ENCODE results near the gene NBAS. TPM values are rescaled to one million over a fixed set of nuclear protein-coding genes. Genes with fewer than 3 reads are reported as not detected.

NBAS gene
- polyA plus RNA-seq, 2 of the 4 experiments (the other 2 are of a cell fraction), result 16.7 to 34.9 TPM

DNA sequence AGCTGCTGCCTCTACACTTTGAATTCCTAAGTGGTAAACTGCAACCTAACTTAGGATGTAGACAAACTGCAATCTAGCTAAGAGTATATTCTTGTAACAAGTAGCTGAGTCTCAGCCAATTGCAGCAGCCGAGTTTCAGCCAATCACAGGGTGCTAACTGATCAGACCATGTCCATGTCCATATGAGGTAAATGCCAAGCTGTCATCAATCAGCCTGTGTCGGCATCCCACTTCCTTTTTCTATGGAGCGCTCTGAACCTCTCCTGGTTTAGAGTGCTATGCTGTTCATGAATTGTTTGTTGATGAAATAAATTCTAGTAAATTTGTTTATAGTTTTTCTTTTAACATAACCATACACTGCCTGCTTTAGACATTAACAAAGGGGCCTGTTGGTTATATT lies 408.8 kb downstream of the NBAS start:
- ChIA-PET POLR2A (no interaction called here), CTCF (interaction anchor here (1.5 kb wide), 1 partner anchor 10 kb away, joined by 4 read pairs; no protein-coding TSS in a partner anchor)
- ATAC-seq (no peak), FAIRE-seq (no peak), DNase-seq (ENCODE audit: low read depth in 1 of 2, low spot score in 1 of 2) (no peak)
- Histone ChIP-seq H3K4me3 (no peak overlapping the region), H3K4me2 (no peak overlapping the region), H3K9me3 (no peaks in the 10 kb centered on the region), H3K4me1 (no peaks in the 10 kb centered on the region), H3K27ac (no peak overlapping the region)
- 61% methylated on average over 3 of the region's 3 CpGs for WGBS (ENCODE audit: missing lambda C conversion rate)
- no peak for TF ChIP-seq CHD4 (IDR thresholded peaks at IDR 0.05; ENCODE audit: borderline replicate concordance)
- TF ChIP-seq, protein P1, sequence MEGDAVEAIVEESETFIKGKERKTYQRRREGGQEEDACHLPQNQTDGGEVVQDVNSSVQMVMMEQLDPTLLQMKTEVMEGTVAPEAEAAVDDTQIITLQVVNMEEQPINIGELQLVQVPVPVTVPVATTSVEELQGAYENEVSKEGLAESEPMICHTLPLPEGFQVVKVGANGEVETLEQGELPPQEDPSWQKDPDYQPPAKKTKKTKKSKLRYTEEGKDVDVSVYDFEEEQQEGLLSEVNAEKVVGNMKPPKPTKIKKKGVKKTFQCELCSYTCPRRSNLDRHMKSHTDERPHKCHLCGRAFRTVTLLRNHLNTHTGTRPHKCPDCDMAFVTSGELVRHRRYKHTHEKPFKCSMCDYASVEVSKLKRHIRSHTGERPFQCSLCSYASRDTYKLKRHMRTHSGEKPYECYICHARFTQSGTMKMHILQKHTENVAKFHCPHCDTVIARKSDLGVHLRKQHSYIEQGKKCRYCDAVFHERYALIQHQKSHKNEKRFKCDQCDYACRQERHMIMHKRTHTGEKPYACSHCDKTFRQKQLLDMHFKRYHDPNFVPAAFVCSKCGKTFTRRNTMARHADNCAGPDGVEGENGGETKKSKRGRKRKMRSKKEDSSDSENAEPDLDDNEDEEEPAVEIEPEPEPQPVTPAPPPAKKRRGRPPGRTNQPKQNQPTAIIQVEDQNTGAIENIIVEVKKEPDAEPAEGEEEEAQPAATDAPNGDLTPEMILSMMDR (IDR thresholded peaks at IDR 0.05), result no peak
- no peak for TF ChIP-seq BHLHE40 (IDR thresholded peaks at IDR 0.05; ENCODE audit: low read depth, low read length)
- no peak for TF ChIP-seq ZFP36 (IDR thresholded peaks at IDR 0.05; ENCODE audit: borderline replicate concordance, partially characterized antibody)
- TF ChIP-seq, protein P2, sequence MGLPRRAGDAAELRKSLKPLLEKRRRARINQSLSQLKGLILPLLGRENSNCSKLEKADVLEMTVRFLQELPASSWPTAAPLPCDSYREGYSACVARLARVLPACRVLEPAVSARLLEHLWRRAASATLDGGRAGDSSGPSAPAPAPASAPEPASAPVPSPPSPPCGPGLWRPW (IDR thresholded peaks at IDR 0.05), result no peak
- TF ChIP-seq RARB (CRISPR knock-in tag; IDR thresholded peaks at IDR 0.05), result no peak
- TF ChIP-seq, protein P3, sequence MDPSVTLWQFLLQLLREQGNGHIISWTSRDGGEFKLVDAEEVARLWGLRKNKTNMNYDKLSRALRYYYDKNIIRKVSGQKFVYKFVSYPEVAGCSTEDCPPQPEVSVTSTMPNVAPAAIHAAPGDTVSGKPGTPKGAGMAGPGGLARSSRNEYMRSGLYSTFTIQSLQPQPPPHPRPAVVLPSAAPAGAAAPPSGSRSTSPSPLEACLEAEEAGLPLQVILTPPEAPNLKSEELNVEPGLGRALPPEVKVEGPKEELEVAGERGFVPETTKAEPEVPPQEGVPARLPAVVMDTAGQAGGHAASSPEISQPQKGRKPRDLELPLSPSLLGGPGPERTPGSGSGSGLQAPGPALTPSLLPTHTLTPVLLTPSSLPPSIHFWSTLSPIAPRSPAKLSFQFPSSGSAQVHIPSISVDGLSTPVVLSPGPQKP (IDR thresholded peaks at IDR 0.05; ENCODE audit: low read depth, low read length), result no peak
- no peak for TF ChIP-seq HEYL (CRISPR knock-in tag; IDR thresholded peaks at IDR 0.05)
- TF ChIP-seq, protein P4, sequence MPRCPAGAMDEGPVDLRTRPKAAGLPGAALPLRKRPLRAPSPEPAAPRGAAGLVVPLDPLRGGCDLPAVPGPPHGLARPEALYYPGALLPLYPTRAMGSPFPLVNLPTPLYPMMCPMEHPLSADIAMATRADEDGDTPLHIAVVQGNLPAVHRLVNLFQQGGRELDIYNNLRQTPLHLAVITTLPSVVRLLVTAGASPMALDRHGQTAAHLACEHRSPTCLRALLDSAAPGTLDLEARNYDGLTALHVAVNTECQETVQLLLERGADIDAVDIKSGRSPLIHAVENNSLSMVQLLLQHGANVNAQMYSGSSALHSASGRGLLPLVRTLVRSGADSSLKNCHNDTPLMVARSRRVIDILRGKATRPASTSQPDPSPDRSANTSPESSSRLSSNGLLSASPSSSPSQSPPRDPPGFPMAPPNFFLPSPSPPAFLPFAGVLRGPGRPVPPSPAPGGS (IDR thresholded peaks at IDR 0.05), result no peak
- TF ChIP-seq, protein P5, sequence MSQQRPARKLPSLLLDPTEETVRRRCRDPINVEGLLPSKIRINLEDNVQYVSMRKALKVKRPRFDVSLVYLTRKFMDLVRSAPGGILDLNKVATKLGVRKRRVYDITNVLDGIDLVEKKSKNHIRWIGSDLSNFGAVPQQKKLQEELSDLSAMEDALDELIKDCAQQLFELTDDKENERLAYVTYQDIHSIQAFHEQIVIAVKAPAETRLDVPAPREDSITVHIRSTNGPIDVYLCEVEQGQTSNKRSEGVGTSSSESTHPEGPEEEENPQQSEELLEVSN (IDR thresholded peaks at IDR 0.05; ENCODE audit: borderline replicate concordance, low read depth), result no peak
- TF ChIP-seq MYC (IDR thresholded peaks at IDR 0.05; ENCODE audit: borderline replicate concordance, low read length), result no peak
- no peak for TF ChIP-seq EHMT2 (IDR thresholded peaks at IDR 0.05; ENCODE audit: low read depth)

DNA sequence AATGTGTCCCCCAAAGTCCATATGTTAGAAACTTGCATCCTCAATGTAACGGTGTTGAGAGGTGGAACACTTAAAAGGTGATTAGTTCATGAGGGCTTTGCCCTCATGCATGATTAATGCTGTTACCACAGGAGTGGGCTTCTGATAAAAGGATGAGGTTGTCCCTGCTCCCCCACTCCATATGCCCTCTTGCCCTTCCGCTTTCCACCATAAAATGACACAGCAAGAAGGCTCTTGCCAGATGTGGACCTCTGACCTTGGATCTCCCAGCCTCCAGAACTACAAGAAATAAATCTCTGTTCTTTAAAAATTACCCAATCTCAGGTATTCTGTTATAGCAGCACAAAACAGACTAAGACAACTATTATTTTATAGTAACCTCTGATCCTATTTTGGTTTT lies 412.1 kb downstream of the NBAS start:
- Histone ChIP-seq H3K9me3 (no peaks in the 10 kb centered on the region), H3K27ac (no peak overlapping the region), H3K4me2 (no peak overlapping the region), H3K4me1 (no peaks in the 10 kb centered on the region), H3K4me3 (no peak overlapping the region)
- TF ChIP-seq ESRRA (IDR thresholded peaks at IDR 0.05; ENCODE audit: borderline replicate concordance, low read length) (no peak), FOXS1 (CRISPR knock-in tag; IDR thresholded peaks at IDR 0.05) (no peak), PHF8 (IDR thresholded peaks at IDR 0.05; ENCODE audit: borderline replicate concordance, low read depth) (no peak), HOXB13 (CRISPR knock-in tag; IDR thresholded peaks at IDR 0.05; ENCODE audit: low read depth) (no peak), CBX8 (IDR thresholded peaks at IDR 0.05) (no peak), CEBPB (IDR thresholded peaks at IDR 0.05) (no peak), HOXA7 (CRISPR knock-in tag; IDR thresholded peaks at IDR 0.05) (no peak), MAZ (IDR thresholded peaks at IDR 0.05; ENCODE audit: borderline replicate concordance, low read depth, low read length) (no peak), NFE2L2 (conservative IDR thresholded peaks at IDR 0.05; ENCODE audit: low read length) (no peak), GATA3 (IDR thresholded peaks at IDR 0.05; ENCODE audit: borderline replicate concordance) (no peak), EHF (CRISPR knock-in tag; IDR thresholded peaks at IDR 0.05) (no peak), EHMT2 (IDR thresholded peaks at IDR 0.05; ENCODE audit: low read depth) (no peak), HOXB5 (CRISPR knock-in tag; IDR thresholded peaks at IDR 0.05) (no peak), POLR2AphosphoS2 (conservative IDR thresholded peaks at IDR 0.05; ENCODE audit: low read length) (no peak), ZNF302 (CRISPR knock-in tag; IDR thresholded peaks at IDR 0.05) (no peak), NPAS2 (CRISPR knock-in tag; IDR thresholded peaks at IDR 0.05; ENCODE audit: borderline replicate concordance) (no peak)
- TF ChIP-seq, protein P6, sequence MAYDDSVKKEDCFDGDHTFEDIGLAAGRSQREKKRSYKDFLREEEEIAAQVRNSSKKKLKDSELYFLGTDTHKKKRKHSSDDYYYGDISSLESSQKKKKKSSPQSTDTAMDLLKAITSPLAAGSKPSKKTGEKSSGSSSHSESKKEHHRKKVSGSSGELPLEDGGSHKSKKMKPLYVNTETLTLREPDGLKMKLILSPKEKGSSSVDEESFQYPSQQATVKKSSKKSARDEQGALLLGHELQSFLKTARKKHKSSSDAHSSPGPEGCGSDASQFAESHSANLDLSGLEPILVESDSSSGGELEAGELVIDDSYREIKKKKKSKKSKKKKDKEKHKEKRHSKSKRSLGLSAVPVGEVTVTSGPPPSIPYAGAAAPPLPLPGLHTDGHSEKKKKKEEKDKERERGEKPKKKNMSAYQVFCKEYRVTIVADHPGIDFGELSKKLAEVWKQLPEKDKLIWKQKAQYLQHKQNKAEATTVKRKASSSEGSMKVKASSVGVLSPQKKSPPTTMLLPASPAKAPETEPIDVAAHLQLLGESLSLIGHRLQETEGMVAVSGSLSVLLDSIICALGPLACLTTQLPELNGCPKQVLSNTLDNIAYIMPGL (CRISPR knock-in tag; IDR thresholded peaks at IDR 0.05; ENCODE audit: borderline replicate concordance), result no peak
- TF ChIP-seq, protein P2 (IDR thresholded peaks at IDR 0.05), result no peak
- TF ChIP-seq, protein P7, sequence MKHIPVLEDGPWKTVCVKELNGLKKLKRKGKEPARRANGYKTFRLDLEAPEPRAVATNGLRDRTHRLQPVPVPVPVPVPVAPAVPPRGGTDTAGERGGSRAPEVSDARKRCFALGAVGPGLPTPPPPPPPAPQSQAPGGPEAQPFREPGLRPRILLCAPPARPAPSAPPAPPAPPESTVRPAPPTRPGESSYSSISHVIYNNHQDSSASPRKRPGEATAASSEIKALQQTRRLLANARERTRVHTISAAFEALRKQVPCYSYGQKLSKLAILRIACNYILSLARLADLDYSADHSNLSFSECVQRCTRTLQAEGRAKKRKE (CRISPR knock-in tag; IDR thresholded peaks at IDR 0.05; ENCODE audit: low read depth), result no peak
- ATAC-seq, result no peak
- no peak for DNase-seq (ENCODE audit: low read depth in 1 of 2, low spot score in 1 of 2)
- ChIA-PET CTCF (no interaction called here), POLR2A (no interaction called here)
- WGBS (ENCODE audit: missing lambda C conversion rate), result 27% methylated on average over 2 of the region's 2 CpGs
- no peak for FAIRE-seq

Measured in A549 (cell line).